K562 (cell line): ENCODE data around the gene SLC39A3. TPM values are rescaled to one million over a fixed set of nuclear protein-coding genes. Genes with fewer than 3 reads are reported as not detected.

ENCODE experiments used
- AFF4 ChIP-seq: sonication (generic); formaldehyde crosslinking; IDR thresholded peaks from 2 replicates; pipeline ENCODE4 v1.8.0; 2023; ENCODE audit warnings: mild to moderate bottlenecking, missing genetic modification reagents
- ARNT ChIP-seq, 2 experiments: fragments of 450-650 bp; IDR thresholded peaks; 2 replicates each; pipeline ENCODE4 v1.6.1; 2016; ENCODE audit warnings: mild to moderate bottlenecking in 1 of 2
- CBX5 ChIP-seq: IDR thresholded peaks from 2 replicates; pipeline ENCODE4 v1.6.1; 2014; ENCODE audit warnings: low read depth, borderline replicate concordance
- CCAR2 ChIP-seq: fragments of 200-400 bp; formaldehyde crosslinking; IDR thresholded peaks from 2 replicates; pipeline ENCODE4 v1.6.1; 2017; ENCODE audit warnings: mild to moderate bottlenecking, low read depth, low read length
- COPS2 ChIP-seq: fragments of 450-650 bp; conservative IDR thresholded peaks from 2 replicates; pipeline ENCODE4 v1.6.1; 2016; ENCODE audit warnings: mild to moderate bottlenecking, moderate library complexity
- CREB1 ChIP-seq, 2 experiments: sonication (generic) in 1 of 2; formaldehyde crosslinking in 1 of 2; IDR thresholded peaks; 2 replicates each; pipeline versions ENCODE4 v1.6.1 to v1.8.0; 2012 to 2022; ENCODE audit warnings: inconsistent platforms in 1 of 2, mild to moderate bottlenecking in 1 of 2, missing genetic modification reagents in 1 of 2, moderate library complexity in 1 of 2
- DEAF1 ChIP-seq: fragments of 450-650 bp; formaldehyde crosslinking; IDR thresholded peaks from 2 replicates; pipeline ENCODE4 v1.4.0; 2020; ENCODE audit warnings: mild to moderate bottlenecking, moderate library complexity
- E2F6 ChIP-seq, 2 experiments: IDR thresholded peaks; 2 replicates each; pipeline ENCODE4 v1.6.1; 2011; ENCODE audit warnings: borderline replicate concordance in 1 of 2, control low read depth in 1 of 2, low read depth in 1 of 2, low read length in 1 of 2, mild to moderate bottlenecking in 1 of 2, mixed read lengths in 1 of 2, moderate library complexity in 1 of 2; ENCODE audit not compliant: insufficient read depth in 1 of 2, insufficient read length in 1 of 2, poor library complexity in 1 of 2, severe bottlenecking in 1 of 2; ENCODE audit errors: extremely low read depth in 1 of 2
- GABPA ChIP-seq: fragments of 200-800 bp; sonication (Bioruptor generic); conservative IDR thresholded peaks from 2 replicates; pipeline ENCODE4 v1.6.1; 2016; ENCODE audit warnings: low read depth, missing genetic modification characterization, missing compliant biosample characterization
- JUNB ChIP-seq: fragments of 450-650 bp; formaldehyde crosslinking; conservative IDR thresholded peaks from 2 replicates; pipeline ENCODE4 v1.4.0; 2020; ENCODE audit warnings: mild to moderate bottlenecking
- NR2C1 ChIP-seq, 2 experiments: fragments of 450-650 bp; IDR thresholded peaks; 2 replicates each; pipeline ENCODE4 v1.6.1; 2017; ENCODE audit warnings: mild to moderate bottlenecking in 2 of 2, antibody characterized with exemption in 1 of 2, inconsistent platforms in 1 of 2, missing compliant biosample characterization in 1 of 2, missing genetic modification characterization in 1 of 2
- PCBP1 ChIP-seq: fragments of 200-400 bp; formaldehyde crosslinking; IDR thresholded peaks from 2 replicates; pipeline ENCODE4 v1.6.1; 2018; ENCODE audit warnings: mild to moderate bottlenecking, low read depth, low read length; ENCODE audit not compliant: poor library complexity, severe bottlenecking
- SIX5 ChIP-seq, 2 experiments: IDR thresholded peaks; 2 replicates each; pipeline ENCODE4 v1.6.1; 2011; ENCODE audit warnings: low read length in 2 of 2, borderline replicate concordance in 1 of 2, low read depth in 1 of 2, mild to moderate bottlenecking in 1 of 2, moderate library complexity in 1 of 2; ENCODE audit not compliant: insufficient read depth in 1 of 2
- SP2 ChIP-seq: IDR thresholded peaks from 2 replicates; pipeline ENCODE4 v1.6.1; 2011; ENCODE audit warnings: mild to moderate bottlenecking, low read depth, low read length, moderate library complexity; ENCODE audit not compliant: poor library complexity, severe bottlenecking; ENCODE audit errors: extremely low read depth
- VEZF1 ChIP-seq: fragments of 200-800 bp; sonication (Bioruptor generic); IDR thresholded peaks from 2 replicates; pipeline ENCODE4 v1.6.1; 2017; ENCODE audit warnings: missing genetic modification characterization, missing compliant biosample characterization
- ZNF354B ChIP-seq: fragments of 250-450 bp; sonication (Bioruptor Pico); IDR thresholded peaks from 2 replicates; pipeline ENCODE4 v1.4.0; 2020
- ZNF444 ChIP-seq: fragments of 250-450 bp; sonication (Bioruptor Pico); IDR thresholded peaks from 2 replicates; pipeline ENCODE4 v1.4.0; 2020; ENCODE audit warnings: mild to moderate bottlenecking, moderate library complexity
- polyA plus RNA-seq, 8 experiments: library from polyadenylated mRNA; depleted of rRNA in 4 of 8; stranded (reverse) in 5 of 8; unstranded in 3 of 8; fragments of >200 nt; fragmentation: Nextera tagmentation in 2 of 8; fragmentation: Illumina TruSeq in 1 of 8; extraction: Ambion mirVana in 2 of 8; extraction: Trizol in 1 of 8; gene quantifications; 2 replicates each; pipeline versions ENCODE4 v1.2.1 to v1.2.3, GENCODE V29; 2011 to 2014; ENCODE audit warnings: inconsistent platforms in 1 of 8, missing spikeins in 1 of 8
- total RNA-seq, 7 experiments: library from RNA; depleted of rRNA in 6 of 7; stranded (reverse); fragments of >200 nt in 6 of 7; fragmentation: Illumina TruSeq in 2 of 7; extraction: Trizol in 2 of 7; gene quantifications; 2 replicates each; pipeline versions ENCODE4 v1.2.1 to v1.2.3, GENCODE V29; 2011 to 2021; ENCODE audit warnings: low replicate concordance in 1 of 7

SLC39A3 gene
- total and polyA plus RNA-seq, 9 of the 15 experiments (the other 6 are each of a cell fraction or from before 2014, with no cell fraction given), result 2.3 to 215 (median 127) TPM

- TF ChIP-seq E2F6 (IDR thresholded peaks at IDR 0.05; ENCODE audit: borderline replicate concordance in 1 of 2, extremely low read depth in 1 of 2, insufficient read depth in 1 of 2, insufficient read length in 1 of 2, low read depth in 1 of 2, low read length in 1 of 2, poor library complexity in 1 of 2, severe bottlenecking in 1 of 2) (no peak), NR2C1 (IDR thresholded peaks at IDR 0.05) (no peak), NR2C1 (tag; IDR thresholded peaks at IDR 0.05) (no peak), CBX5 (no peak), SIX5 (IDR thresholded peaks at IDR 0.05; ENCODE audit: borderline replicate concordance in 1 of 2, insufficient read depth in 1 of 2, low read depth in 1 of 2, low read length in 2 of 2) (no peak), ARNT (IDR thresholded peaks at IDR 0.05) (no peak), DEAF1 (no peak), CREB1 (IDR thresholded peaks at IDR 0.05) (peak; percentile 56), CREB1 (CRISPR knock-in tag; IDR thresholded peaks at IDR 0.05) (0 out of 2 replicates have a peak, but pooled peaks have one; percentile 45), PCBP1 (peak; percentile 53), CCAR2 (no peak), VEZF1 (CRISPR knock-in tag) (peak; percentile 87), JUNB (CRISPR knock-in tag) (no peak), ZNF444 (CRISPR knock-in tag) (no peak), SP2 (peak; percentile 15), ZNF354B (CRISPR knock-in tag) (no peak), GABPA (tag) (no peak), COPS2 (no peak), AFF4 (CRISPR knock-in tag) (no peak)
These were observed 37.4 kb downstream of the SLC39A3 start, which contains the start of gene GNG7 (continued) for GRCh38 chr19:2702170-2703076.
